Measurements from ENCODE around the gene PGAM5. TPM values are rescaled to one million over a fixed set of nuclear protein-coding genes. Genes with fewer than 3 reads are reported as not detected.
A peak's percentile ranks its signal among the peaks of the same experiment; 100 is the strongest.
"Not testable (repeated sequence)": the region's sequence is repeated elsewhere in the genome, so short reads cannot be mapped to it uniquely, and the experiment has no call there.

PGAM5 gene
- total RNA-seq, 1 donor from 2014 or later, result 42.7 TPM

DNA sequence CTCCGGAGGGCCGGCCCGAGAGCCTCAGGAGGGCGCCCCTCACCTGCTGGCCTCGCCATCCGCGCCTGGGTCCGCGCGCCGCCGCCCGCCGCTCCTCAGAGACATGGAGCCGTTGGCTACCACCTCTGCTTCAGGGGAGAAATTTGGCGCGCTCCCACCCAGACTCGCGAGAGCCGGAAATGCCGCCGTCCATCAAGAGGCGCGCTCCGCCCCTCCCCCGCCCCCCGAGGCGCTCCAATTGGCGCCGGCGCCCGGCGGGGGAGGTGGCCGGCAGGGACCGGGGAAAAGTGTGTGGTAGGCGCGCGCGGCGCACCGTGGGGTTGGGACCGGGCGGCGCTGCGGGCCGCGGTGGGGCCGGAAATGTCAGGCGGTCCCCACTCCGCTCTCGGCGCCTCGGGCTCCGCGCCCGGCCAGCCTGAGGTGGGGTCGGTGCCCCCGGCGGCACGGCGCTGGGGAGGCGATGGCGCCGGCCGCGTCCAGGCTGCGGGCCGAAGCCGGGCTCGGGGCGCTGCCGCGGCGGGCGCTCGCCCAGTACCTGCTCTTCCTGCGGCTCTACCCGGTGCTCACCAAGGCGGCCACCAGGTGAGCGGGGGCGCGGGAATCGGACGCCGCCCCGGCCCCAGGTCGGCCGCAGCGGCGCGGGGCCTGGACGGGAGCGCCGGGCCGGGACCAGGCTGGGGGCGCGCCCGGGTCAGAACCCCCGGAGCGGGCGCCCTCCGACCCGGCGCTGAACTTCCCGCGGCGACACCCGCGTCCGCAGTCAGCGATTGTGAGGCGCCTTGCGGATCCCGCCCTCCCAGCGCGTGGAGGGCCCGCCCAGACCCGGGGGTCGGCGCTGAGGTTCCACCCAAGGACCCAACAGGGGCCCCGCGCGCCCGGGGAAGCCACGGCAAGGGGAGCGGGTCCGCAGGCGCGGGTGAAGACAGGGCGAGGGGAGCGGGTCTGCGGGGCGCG lies 23.2 kb upstream of the PGAM5 start, which contains the start of the genes POLE and PXMP2:
Gene POLE (minus strand): TSS at position 132 of the 954 bp plus-strand sequence. CDS start 27 bp downstream, at position 105.
Gene PXMP2 (plus strand): TSS at position 377 of the 954 bp plus-strand sequence. CDS start 84 bp downstream, at position 461.
- peak; percentile 97 for DNase-seq (ENCODE audit: low read depth)

DNA sequence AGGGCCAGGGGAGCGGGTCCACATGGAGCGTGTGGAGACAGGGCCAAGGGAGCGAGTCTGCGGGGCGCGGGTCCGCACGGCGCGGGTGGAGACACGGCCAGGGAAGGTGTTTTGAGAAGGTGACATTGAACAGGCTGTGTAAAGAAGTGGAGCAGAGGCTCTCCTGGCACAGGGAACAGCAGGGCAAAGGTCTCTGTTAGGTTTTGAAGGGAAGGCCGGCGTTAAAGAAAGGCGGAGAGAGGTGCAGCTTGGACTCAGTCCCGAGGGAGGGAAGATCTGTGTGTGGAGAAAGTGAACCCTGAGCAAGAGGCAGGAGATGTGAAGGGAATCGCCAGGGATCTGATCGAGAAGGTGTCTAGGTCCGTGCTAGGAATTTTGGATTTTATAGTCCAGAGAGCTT lies 21.4 kb upstream of the PGAM5 start:
- DNase-seq (ENCODE audit: low read depth), result no peak

DNA sequence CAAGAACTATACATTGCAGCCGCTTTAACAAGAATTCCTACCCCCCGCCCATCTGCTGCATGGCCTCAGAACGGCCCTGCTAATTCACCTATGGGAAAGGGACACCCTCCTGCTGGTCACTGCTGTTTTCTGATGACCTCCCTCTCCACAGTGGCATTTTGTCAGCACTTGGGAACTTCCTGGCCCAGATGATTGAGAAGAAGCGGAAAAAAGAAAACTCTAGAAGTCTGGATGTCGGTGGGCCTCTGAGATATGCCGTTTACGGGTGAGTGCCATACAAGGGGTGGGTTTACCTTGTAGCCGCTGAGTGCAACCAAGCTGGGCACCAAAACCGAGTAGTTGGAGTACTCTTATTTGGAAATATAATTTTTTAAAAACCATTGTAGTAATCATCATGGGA lies 20.5 kb upstream of the PGAM5 start:
- no peak for DNase-seq (ENCODE audit: low read depth)

DNA sequence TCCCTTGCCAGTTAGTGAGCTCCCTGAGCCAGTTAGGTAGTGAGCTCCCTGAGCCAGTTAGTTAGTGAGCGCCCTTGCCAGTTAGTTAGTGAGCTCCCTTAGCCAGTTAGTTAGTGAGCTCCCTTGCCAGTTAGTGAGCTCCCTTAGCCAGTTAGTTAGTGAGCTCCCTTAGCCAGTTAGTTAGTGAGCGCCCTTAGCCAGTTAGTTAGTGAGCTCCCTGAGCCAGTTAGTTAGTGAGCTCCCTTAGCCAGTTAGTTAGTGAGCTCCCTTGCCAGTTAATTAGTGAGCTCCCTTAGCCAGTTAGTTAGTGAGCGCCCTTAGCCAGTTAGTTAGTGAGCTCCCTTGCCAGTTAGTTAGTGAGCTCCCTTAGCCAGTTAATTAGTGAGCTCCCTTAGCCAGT lies 18.6 kb upstream of the PGAM5 start:
- not testable (repeated sequence) for DNase-seq (ENCODE audit: low read depth)

DNA sequence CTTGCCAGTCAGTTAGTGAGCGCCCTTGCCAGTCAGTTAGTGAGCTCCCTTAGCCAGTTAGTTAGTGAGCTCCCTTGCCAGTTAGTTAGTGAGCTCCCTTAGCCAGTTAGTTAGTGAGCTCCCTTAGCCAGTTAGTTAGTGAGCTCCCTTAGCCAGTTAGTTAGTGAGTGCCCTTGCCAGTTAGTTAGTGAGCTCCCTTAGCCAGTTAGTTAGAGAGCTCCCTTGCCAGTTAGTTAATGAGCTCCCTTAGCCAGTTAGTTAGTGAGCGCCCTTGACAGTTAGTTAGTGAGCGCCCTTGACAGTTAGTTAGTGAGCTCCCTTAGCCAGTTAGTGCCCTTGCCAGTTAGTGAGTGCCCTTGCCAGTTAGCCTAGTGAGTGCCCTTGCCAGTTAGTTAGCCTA lies 15.8 kb upstream of the PGAM5 start:
- not testable (repeated sequence) for DNase-seq (ENCODE audit: low read depth)

DNA sequence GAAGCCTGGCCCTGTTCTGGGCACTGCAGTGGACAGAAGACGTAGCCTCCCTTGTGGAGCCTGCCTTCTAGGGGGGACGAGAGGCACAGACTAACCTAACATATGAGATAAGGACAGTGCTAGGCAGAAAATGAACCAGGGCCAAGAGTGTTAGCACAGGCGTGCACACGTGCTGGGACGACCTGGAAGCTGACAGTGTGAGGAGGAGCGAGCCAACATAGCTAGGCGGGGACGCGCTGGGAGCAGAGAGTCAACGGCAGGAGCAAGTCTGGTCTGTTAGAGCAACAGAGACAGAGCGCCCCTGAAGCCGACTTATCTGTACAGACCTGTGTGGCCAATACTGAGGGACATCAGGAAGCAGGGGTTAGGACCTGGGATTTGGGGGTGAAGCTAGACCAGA lies 15.2 kb upstream of the PGAM5 start:
- DNase-seq (ENCODE audit: low read depth), result no peak

DNA sequence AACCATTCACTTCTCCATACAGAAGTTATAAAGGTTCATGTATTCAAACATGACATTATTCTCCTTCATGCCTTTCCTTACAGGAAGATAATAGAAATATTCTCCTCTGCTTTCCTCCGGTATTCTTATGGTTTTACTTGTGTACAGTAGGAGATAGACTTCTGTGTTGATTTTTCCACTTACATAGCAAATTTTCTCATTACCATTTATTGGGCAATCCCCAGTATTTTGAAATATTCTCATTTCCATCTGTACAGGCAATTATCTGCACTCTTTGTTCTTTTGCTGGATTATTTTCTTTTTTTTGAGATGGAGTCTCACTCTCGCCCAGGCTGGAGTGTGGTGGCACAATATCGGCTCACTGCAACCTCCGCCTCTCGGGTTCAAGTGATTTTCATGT lies 12.3 kb upstream of the PGAM5 start:
- no peak for DNase-seq (ENCODE audit: low read depth)

DNA sequence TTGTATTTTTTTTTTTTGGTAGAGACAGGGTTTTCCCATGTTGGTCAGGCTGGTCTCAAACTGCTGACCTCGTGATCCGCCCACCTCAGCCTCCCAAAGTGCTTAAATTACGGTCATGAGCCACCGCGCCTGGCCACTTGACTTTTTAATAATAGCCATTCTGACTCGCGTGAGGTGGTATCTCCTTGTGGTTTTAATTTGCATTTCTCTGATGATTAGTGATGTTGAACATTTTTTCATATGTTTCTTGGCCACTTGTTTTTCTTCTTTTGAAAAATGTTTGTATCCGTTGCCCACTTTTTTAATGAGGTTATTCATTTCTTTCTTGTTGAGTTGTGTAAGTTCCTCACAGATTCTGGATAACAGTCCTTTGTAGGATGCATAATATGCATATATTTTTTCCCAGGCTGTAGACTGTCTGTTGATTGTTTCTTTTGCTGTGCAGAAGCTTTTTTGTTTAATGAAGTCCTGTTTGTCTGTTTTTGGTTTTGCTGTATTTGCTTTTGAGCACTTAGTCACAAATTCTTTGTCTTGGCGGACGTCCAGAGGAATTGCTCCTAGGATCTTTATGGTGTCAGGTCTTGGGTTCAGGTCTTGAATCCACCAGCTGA lies 10.3 kb upstream of the PGAM5 start:
- peak; percentile 22 for DNase-seq (ENCODE audit: low read depth)

DNA sequence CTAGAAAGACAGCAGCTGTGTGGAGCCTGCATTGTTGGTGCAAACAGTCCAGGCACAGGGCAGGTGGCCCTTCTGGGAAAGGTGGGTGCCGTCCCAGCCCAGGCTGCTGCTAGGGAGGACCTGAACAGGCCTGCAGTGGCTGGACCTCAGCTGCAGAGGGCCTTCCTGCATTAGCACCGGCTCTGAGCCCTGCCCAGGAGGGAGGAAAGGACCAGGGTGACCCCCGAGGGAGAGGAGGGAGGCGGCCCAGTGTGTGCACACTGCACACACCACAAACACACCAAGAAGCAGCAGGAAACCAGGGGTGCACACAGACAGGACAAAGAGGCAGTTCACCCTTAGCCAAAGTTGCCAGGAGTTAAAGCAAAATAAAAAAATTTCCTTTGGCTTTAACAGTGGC lies 8.0 kb upstream of the PGAM5 start:
- DNase-seq (ENCODE audit: low read depth), result no peak

DNA sequence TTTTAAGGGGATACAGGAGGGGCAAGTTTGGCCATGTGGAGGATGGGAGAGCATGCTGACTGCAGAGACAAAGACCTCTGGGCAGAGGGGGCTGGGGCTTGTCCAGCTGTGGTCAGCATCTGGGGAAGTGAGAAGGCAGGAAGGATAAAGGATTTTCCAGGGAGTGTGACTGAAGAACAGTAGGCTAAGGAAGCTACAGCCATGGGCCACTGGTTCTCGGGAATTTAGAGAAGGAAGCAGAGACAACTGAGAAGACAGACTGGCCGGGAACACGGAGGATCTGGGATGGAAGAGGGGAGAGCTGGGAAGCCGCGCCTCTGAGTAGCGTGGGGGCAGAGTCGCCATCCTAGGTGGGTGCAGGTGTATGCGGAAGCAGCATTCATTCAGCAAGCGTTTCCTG lies 7.0 kb upstream of the PGAM5 start:
- no peak for DNase-seq (ENCODE audit: low read depth)

DNA sequence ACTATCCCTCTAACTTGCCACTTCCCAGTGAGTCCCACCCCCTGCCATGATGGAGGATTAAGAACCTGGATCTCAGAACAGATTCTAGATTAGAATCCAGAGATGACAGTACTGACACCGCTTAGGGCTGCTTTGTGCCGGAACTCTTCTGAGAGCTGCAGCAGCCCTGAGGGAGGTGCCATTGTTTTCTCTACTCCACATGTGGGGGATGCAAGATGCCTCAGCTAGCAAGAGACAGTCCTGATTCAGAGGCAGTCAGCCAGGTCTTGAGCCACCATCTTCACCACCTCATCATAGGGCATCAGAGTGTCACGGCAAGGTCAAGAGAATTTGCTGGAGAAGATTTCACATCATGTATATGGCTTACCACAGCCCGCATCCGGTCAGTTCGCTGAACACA lies 3.4 kb upstream of the PGAM5 start:
- no peak for DNase-seq (ENCODE audit: low read depth)

DNA sequence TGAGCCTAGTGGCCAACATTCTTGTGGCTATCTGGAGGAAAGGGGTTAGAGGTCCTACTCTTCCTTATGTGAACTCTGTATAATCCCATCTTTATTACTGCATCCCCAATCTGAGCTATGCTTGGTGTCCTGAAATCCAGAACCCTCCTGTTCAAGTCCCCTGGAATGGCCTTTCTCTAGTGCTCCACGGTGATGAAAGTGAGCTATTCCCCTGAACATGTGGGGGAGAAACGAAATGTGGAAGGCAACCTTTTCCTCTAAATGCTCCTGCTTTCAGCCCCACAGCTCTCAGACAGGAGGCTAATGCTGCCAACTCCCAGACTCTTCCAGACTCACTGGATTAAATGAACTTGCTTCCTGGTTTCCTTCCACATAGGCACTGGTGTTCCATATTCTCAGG lies 2.5 kb upstream of the PGAM5 start:
- DNase-seq (ENCODE audit: low read depth), result no peak

DNA sequence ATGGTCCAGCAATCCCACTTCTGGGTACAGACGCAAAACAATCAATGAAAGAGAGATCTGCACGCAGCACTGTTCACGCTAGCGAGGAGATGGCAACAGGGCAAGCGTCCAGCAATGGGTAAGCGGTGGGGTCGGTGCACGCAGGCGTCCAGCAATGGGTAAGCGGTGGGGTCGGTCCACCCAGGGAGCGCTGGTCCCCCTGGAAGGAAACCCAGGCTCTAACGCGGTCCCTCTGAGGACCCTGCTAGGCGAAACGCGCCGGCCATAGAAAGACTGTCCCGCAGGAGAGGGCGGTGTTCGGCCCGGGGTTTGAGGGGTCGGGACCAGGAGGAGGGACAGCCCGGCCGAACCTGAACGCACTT lies 618 bp upstream of the PGAM5 start:
- no peak for DNase-seq (ENCODE audit: low read depth)

DNA sequence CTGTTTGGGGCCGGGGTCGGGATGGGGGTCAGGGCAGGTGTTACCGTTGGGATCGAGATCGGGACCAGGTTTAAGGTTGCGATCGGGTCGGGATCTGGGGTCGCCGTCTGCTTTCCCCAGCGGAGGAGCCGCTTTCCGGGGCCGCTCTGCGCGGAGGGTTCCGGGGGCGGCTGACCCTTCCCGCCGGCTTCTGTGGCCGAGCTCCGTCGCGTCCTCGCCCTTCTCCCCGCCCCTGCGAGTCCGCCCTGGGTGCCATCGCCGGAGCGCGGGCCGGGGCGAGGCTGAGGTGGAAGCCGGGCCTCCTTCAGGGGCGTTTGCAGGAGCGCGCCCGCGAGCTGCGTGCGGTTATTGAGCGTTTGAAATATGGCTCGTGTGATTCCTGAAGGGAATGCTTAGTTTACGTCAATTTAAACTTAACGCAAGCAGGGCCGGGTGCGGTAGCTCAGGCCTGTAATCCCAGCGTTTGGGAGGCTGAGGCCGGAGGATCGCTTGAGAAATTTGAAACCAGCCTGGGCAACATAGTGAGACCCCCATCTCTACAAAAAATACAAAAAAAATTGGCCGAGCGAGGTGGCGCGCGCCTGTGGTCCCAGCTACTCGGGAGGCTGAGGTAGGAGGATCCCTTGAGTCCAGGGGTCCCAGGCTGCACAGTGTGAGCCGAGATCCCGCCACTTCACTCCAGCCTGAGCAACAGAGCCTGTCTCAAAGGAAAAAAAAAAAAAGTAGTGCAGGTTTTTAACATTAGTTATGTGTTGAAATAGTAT lies 620 bp downstream of the PGAM5 start:
- peak; percentile 21 for DNase-seq (ENCODE audit: low read depth)

DNA sequence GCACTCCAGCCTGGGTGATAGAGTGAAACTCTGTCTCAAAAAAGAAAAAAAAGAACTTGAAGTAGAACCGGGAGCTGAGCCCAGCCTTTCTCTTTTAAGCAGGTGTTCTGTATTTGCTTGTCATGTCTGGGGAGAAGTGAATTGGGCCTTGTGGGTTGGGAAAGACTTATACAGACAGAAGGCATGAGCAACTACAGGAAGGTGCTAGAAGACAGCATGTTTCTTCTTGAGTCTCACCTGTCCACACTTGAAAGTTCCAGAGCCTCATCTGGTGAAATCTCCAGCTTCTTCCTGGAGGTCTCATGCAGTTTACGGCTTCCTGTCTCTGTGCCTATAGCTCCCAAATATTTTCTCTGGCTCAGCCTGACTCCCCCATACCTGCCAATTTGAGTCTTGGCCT lies 2.5 kb downstream of the PGAM5 start:
- no peak for DNase-seq (ENCODE audit: low read depth)

DNA sequence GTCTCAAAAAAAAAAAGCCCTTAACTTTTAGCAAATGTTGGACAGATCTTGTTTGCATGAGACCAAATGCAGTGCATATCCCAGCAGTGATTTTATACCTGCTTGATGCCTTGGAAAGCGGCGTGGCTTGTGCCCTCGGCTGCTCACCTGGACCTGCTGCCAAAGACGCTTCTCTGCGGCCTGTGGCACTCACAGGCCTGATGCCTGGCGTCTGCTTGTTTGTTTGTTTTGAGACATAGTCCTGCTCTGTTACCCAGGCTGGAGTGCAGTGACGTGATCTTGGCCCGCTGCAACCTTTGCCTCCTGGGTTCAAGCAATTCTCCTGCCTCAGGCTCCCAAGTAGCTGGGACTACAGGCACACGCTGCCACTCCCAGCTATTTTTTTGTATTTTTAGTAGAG lies 5.2 kb downstream of the PGAM5 start:
- DNase-seq (ENCODE audit: low read depth), result no peak

DNA sequence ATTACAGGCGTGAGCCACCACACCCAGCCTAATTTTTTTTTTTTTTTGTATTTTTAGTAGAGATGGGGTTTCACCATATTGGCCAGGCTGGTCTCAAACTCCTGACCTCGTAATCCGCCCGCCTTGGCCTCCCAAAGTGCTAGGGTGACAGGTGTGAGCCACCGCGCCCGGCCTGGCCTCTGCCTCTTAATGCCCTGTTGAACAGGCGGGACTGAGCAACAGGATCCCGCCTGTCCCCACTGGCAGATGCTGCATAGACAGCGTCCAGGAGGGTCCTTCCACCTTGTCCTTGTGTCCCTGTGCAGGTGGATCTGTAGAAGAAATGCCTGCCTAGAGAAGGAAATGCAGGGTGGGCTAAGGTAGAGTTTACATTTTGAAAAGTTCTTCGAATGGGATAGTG lies 5.7 kb downstream of the PGAM5 start:
- no peak for DNase-seq (ENCODE audit: low read depth)

DNA sequence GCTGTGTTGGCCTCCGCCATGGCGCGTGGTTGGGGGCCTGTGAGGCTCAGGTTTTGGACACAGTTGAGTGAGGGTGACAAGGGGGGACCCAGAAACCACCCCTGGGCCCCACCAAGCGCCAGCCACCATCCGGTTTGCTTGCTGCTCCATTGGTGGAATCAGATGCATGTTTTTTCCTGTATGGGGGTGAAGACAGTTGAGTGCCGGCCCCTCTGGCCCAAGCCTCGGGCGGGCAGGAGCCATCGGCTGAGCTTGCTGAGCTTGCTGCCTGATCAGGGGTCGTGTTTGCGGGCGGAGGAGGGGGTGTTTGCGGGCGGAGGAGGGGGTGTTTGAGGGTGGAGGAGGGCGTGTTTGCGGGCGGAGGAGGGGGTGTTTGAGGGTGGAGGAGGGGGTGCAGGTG lies 6.4 kb downstream of the PGAM5 start:
- DNase-seq (ENCODE audit: low read depth), result no peak

DNA sequence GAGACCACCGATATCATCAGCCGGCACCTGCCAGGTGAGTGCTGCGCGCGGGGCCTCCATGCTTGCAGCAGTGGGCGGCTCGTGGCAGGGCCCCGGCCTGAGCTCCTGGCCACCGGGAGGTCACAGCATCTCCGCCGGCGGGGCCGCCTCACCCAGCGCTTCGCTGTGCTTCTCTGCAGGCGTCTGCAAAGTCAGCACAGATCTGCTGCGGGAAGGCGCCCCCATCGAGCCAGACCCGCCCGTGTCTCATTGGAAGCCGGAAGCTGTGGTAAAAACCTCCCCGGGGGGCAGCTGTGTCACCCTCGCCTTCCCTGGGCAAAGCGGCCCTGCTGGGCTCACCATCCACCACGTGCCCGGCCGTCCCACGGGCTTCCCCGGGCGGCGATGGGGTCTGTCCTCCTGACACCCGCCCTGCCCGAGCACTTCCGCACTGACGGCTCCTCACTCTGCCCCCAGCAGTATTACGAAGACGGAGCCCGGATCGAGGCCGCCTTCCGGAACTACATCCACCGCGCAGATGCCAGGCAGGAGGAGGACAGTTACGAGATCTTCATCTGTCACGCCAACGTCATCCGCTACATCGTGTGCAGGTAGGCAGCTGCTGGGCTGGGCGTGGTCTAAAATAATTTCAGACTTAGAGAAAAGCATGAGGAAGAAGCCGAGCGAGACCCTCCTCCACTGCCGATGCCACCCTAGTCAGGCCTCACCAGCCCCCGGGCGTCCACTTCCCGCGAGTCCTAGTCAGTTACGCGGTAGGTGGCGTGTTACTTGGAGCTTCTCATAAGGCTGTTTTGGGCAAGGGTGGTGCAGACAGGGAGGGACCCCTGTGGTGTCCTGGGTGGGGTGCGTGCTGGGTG lies 7.1 kb downstream of the PGAM5 start:
- DNase-seq (ENCODE audit: low read depth), result no peak

DNA sequence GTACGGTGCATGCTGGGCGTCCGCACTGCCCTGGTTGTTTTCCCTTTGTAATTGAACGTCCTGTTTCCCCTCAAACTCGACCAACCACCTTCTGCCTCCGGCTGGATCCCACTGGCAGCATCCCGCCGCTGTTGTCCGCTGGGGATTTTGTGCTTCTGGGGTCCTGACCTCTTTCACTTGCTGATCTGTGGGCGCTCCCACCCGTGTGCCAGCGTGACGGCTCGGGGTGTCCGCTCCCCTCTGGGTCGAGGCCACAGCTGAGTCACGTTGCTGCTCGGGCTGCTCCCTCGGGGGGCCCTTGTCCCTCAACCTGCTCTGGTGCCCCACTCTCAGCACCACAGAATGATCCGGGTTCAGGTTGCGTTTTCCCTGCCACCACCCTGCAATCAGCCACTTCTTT lies 8.0 kb downstream of the PGAM5 start:
- no peak for DNase-seq (ENCODE audit: low read depth)

Measured in myocyte (in vitro differentiated cells).